Dermis microvascular lymphatic vessel endothelial cell (primary cell): ENCODE data around the gene GAS2. TPM values are rescaled to one million over a fixed set of nuclear protein-coding genes. Genes with fewer than 3 reads are reported as not detected.
"Not testable (repeated sequence)": the region's sequence is repeated elsewhere in the genome, so short reads cannot be mapped to it uniquely, and the experiment has no call there.

Source experiments
- DNase-seq, 2 donors: peaks; one replicate each; pipeline versions ENCODE4 v3.0.0 to v3.0.0-alpha.2; 2010; ENCODE audit warnings: low read depth in 2 of 2
- total RNA-seq: library from RNA; depleted of rRNA; stranded (reverse); fragments of >200 nt; gene quantifications from 2 replicates; pipeline ENCODE4 v1.2.1, GENCODE V29; 2014

GAS2 gene
- total RNA-seq = 0.51 and 0.63 TPM in 2 replicates

- no peak for DNase-seq
Measured at GRCh38 chr11:22666325-22666687, at the start of gene GAS2. Gene GAS2, plus strand, starts transcription at chr11:22666611. Its CDS starts 8,259 bp downstream, at chr11:22674870.

- no peak for DNase-seq
Measured at GRCh38 chr11:22617868-22618267, 48.5 kb upstream of the GAS2 start.

GRCh38 chr11:22624742-22625447, 41.5 kb upstream of the GAS2 start:
- DNase-seq = peak; percentile 9 to 66

- peak; percentile 94 to 97 for DNase-seq
Measured at GRCh38 chr11:22625448-22626287, 40.7 kb upstream of the GAS2 start, which contains the start of gene FANCF. Gene FANCF, minus strand, starts transcription at chr11:22625823. Its CDS starts 13 bp downstream, at chr11:22625810.

- DNase-seq = no peak
Measured at GRCh38 chr11:22626573-22627239, 39.7 kb upstream of the GAS2 start.

- no peak for DNase-seq
Measured at GRCh38 chr11:22627421-22627820, 39.0 kb upstream of the GAS2 start.

- no peak for DNase-seq
Measured at GRCh38 chr11:22633354-22633902, 33.0 kb upstream of the GAS2 start.

GRCh38 chr11:22634897-22635629, 31.3 kb upstream of the GAS2 start:
- DNase-seq = no peak

- no peak for DNase-seq
Measured at GRCh38 chr11:22635689-22636088, 30.7 kb upstream of the GAS2 start.

- no peak for DNase-seq
Measured at GRCh38 chr11:22640862-22641261, 25.5 kb upstream of the GAS2 start.

- no peak for DNase-seq
Measured at GRCh38 chr11:22641559-22641958, 24.9 kb upstream of the GAS2 start.

- not testable (repeated sequence) for DNase-seq
Measured at GRCh38 chr11:22652346-22652745, 14.1 kb upstream of the GAS2 start.

- DNase-seq = no peak
Measured at GRCh38 chr11:22656130-22656529, 10.3 kb upstream of the GAS2 start.

GRCh38 chr11:22657101-22657694, 9.2 kb upstream of the GAS2 start:
- DNase-seq = no peak

GRCh38 chr11:22659783-22660182, 6.6 kb upstream of the GAS2 start:
- no peak for DNase-seq

GRCh38 chr11:22666688-22667439, 453 bp downstream of the GAS2 start:
- no peak for DNase-seq

GRCh38 chr11:22668005-22668796, 1.8 kb downstream of the GAS2 start:
- no peak for DNase-seq

- no peak for DNase-seq
Measured at GRCh38 chr11:22669368-22669767, 3.0 kb downstream of the GAS2 start.

GRCh38 chr11:22670830-22671229, 4.4 kb downstream of the GAS2 start:
- DNase-seq = peak in 1 of 2 donors; percentile 20
